HG03354 (cell line): ENCODE results near the gene NT5DC1.
"Not testable (repeated sequence)": the region's sequence is repeated elsewhere in the genome, so short reads cannot be mapped to it uniquely, and the experiment has no call there.

Experiments used
- ATAC-seq: cut with Tn5 transposase; IDR thresholded peaks from one replicate; pipeline ENCODE4 v1.9.1; 2021; ENCODE audit warnings: mild to moderate bottlenecking; ENCODE audit not compliant: unreplicated experiment, poor library complexity, severe bottlenecking

NT5DC1 gene

DNA sequence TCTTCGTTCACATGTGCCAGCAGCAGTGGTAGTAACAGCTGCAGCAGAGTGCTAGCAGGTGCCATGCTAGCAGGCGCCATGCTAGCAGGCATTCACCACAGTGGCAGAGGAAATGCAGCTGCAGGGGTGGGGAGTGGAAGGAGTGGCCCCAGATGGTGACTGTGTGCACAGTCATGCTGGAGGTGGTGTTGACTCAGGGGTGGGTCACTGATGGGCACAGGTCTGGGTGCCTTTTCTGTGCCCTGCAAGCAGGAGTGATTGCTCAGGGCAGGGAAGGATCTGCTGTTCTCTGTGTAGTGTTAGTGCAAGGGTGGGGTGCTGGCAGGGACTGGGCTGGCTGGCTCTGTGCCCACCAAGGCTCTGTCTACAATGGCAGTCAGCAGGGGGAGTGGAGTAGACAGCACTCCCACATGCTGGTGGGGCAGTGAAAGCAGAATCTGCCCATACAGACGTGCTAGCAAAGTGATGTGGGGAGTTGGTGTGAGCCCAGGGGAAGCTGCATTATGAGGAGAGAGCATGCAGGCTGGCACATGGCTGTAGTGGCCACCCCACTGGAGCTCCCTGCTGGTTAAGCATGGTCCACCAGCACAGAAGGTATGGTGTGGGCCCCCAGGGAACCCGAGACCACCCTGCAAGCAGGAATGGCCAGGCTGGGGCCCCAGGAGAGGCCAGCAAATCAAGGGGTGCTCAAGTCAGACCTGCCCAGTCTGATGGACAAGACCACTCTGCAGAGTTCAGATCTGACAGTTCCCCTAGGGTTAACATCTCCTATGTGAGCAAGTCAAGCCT lies 164.6 kb downstream of the NT5DC1 start:
- ATAC-seq = no peak

DNA sequence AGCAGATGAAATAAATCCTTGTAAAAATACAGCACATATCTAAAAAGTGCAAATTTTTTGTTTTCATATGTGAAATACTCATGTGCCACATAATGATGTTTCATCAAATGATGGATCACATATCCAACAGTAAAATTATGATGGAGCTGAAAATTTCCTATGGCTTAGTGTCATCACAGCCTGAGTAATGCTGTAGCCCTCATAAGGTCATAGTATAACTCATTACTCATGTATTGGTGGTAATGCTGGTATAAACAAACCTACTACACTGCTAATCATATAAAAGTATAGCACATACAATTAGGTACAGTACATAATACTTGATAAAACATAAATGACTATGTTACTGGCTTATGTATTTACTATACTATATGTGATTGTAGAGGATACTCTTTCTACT lies 166.2 kb downstream of the NT5DC1 start:
- no peak for ATAC-seq

DNA sequence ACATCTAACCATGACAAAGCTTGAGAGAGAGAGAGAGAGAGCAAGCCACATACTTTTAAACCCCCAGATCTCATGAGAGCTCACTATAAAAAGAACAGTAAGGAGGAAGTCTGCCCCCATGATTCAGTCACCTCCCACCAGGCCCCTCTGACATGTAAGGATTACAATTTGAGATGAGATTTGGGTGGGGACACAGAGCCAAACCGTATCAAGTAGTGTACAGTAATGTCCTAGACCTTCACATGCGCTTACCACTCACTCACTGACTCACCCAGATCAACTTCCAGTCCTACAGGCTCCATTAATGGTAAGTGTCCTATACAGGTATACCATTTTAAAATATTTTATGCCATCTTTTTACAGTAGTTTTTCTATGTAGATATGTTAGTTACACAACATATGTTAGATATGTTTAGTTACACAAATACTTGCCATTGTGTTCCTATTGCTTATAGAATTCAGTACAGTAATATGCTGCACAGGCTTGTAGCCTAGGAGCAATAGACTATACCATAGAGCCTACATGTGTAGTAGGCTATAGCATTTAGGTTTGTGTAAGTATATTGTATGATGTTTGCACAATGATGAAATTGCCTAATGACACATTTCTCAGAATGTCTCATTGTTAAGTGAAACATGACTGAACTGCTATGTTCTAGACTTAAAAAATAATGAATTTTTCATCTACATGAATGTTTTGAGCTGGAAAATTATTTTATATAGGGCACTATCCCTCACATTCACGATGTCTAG lies 167.4 kb downstream of the NT5DC1 start:
- ATAC-seq = peak; percentile 13

DNA sequence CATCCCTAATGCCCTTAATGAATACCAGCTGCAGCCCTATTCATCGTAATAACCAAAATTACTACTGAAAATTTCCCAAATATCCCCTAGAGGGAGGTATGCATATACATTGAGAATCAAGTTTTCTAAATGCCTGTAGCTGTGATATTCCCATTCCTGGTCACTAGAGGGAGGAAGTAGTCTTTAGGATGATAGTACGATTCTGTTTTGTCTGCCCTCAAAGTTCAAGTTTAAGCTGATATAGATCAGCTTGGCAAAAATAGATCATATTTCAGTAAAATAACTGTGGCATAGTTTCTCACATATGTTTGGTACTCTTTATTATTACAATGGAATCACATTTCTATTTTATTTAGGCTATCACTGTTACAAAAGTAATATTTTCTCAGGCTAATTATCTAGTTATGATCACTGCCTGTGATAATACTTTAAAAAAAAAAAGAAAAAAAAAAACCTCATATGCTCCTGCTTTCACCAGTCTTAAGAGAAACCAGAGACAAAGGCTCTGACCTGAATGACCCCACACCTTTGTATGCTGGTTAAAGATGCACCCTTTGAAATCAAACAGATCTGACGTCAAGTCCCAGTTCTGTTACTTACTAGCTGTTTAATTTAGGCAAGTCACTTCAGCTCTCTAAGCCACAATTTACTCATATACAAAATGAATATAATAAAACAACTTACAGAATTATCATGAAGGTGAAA lies 168.1 kb downstream of the NT5DC1 start:
- ATAC-seq = peak; percentile 93

DNA sequence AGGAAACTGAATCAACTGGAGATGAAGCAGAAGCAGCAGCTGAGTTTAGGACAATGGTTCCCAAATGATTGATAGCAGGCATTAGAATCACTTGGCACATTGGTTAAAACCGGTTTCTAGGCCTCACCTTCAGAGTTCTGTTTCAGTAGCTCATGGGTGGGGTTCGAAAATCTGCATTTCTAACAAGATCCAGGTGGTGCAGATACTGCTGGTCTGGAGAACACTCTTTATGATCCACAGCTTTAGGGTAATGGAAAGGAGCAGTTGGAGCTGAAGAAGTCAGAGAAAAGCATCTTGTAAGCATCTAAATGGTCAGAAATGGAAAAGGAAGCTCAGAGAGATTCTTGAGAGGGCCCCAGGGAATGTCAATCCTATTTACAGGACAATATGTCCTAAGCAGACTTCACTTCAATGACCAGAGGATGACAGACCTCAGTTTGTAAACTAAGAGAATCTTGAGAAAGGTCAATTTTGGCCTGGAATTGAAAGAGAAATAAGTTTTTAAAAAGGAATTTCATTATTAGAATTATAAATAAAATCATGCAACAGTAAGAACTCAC lies 170.6 kb downstream of the NT5DC1 start:
- ATAC-seq = no peak

DNA sequence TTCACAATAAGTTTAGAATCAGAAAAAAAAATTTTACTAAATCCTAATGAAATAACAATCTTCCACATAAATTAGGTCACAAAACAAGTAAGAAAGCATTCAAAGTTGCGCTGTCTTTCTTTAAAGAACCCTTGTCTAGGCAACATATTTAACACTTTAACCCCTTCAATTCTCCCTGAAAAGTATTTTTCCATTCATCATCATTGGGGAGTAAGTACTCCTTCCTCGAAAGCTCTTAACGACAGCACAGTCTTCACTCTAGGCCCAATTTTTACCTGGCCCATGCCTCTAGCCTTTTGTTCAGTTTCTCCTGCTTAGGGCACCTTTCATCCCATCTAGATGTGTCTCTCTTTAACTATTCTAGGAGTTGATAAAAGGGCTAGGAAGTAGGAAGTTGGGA lies 176.5 kb downstream of the NT5DC1 start:
- no peak for ATAC-seq

DNA sequence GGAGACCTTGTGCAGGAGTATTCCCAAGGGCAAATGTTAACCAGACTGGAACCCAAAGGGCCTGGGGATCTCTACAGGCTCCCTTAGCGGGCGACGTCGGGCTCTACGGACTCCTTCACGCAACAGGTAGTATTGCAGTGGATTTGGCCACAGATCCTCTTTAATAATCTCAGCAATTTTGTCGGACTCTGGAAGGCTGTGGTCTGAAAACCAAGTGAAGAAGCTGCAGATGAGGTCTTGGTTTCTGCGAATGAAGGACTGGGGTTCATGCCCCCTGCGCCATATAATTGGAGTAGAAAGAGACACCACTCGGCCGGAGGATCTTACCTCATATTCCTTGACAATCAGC lies 177.8 kb downstream of the NT5DC1 start:
- ATAC-seq = no peak

DNA sequence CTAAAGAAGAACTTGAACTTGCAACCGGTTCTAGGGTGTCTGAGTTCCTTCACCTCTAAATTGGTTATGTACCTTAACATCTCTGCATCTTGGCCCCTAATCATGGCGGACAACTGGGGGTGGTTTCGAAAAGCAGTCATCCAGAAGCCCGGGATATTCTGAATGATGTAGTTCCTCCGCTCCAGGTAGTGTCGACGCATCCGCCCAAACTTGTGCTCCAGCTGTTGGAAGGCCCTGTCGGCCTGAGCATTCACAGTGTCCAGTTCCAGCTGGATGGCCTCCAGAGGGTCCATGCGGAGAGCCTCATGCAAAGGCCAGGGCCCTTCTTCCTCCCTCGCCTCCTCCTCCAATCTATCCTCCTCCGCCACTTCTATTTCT lies 178.2 kb downstream of the NT5DC1 start:
- ATAC-seq = no peak

DNA sequence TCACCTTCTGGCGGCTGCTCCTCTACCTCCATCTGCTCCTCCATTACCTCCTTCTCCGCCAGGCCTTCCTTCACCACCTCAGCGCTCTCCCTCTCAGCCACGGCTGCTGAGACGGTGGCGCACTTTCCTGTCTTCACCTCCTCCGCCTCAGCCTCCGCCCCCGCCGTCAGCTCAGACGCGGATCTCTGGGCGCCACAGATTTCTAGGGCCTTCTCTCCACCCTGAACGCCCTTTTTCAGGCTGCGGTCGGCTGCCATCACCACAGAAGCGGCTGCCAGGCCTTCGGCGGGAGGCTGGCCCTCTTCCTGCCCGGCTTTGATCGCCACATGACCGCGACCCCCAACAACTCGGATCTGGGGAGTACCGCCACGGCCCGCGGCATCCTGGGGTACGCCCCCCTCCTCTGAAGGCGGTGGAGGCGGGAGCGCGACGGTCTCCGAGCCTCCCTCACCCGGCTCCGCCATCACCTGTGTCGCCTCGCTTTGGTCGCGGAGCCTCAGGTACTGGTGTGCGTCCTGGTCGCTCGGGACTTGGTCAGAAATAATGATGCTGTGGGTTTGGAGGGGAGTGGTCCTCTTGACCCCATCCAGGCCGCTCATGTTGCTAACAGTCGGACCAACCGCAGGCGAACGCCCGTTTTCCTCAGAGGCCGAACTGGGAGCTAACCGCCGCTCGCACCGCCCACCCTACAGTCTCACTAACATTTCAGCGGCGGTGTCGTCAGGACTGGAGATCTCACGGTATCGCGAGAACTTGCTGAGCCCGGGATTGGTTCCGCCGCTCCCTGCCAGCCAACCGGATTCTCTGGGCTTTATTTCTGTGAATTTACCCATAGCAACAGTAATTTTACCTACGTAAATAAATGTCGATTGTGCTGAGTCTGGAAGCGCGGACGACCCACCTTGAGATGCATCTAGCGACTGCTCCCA lies 178.8 kb downstream of the NT5DC1 start, which contains the start of gene TSPYL1:
Gene TSPYL1 (minus strand): TSS at position 699 of the 929 bp plus-strand sequence. CDS start 100 bp downstream, at position 599.
- ATAC-seq = peak; percentile 96

DNA sequence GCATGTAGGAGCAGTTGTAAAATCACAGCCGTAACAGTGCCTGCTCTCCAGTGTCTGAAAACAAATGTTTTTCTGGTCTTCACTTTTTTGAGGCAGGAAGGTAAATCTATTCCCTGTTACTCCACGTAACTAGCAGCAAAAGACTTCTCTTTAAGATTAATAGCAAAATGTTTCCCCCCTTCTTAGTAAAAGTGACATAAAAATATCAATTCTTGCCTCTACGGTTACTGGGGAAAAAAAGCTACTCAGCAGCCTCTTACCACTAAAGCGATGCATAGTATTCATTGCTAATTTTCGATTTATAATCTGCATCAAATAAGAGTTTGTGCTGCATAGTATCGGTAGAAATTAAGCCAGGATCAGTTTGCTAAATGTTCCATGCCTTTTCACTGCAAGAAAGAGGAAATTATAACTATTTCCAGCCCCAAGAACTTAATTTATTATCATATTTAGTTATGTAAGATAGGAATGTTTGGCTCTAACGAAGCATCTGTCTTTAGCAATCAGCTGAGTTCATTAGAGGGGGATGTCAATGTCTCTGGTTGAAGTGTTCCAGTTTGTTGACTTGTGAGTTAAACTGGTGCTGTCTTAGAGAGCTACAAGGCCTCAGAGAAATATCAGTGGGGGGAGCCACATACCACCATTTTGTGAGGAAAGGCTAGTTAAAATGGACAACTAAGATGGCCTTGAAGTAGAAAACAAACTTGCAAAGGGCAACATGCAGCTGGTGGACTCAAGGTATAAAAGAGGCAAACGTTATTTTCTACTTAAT lies 179.7 kb downstream of the NT5DC1 start:
- ATAC-seq = no peak

DNA sequence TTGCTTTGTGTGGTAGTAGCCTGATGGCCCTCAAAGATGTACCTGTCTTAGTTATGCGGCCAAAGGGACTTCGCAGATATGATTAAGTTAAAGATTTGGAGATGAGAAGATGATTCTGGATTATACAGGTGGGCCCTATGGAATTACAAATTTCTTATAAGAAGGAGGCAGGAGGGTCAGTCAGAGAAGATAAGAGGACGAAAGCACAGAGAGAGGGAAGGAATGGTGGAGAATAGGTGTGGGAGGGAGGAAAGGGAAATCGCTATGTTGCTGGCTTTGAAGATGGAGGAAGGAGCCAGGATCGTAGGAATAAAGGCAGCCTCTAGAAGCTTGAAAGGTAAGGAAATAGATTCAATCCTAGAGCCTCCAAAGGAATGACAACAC lies 180.3 kb downstream of the NT5DC1 start:
- ATAC-seq = no peak

DNA sequence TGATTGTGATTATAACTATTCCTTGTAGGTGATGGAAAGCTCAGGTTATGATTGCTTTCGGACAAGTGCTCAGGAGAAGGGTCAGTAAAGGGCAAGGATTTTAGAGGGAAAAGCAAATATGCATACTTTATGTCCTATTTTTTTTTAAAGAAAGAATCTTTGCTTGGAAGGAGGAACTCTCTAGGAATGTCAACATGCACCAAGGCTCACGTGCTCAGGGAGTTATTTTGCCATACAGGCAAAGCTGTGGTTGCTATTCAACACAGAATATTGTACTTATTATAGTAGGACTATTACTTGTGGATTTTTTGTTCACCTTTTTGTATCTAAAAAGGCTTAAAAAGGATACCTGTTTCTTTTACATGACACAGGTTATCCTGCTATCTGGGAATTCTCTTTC lies 182.0 kb downstream of the NT5DC1 start:
- no peak for ATAC-seq

DNA sequence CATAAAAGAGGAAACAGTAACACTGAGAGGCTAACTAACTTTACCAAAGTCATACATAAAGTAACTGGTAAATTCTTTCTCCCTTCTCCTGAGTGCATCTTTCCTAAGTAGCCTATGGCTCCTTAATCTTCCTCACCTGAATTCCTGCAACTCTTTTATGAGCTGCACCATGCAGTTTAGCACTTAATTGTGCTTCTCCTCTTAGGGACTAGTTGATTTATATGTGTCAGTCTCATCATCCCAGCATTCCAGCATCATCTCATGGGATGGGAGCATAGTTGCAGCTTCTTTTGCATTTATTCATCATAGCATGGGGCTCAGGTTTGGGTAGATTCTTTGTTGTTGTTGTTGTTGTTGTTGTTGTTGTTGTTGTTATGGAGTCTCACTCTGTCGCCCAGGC lies 182.5 kb downstream of the NT5DC1 start:
- no peak for ATAC-seq

DNA sequence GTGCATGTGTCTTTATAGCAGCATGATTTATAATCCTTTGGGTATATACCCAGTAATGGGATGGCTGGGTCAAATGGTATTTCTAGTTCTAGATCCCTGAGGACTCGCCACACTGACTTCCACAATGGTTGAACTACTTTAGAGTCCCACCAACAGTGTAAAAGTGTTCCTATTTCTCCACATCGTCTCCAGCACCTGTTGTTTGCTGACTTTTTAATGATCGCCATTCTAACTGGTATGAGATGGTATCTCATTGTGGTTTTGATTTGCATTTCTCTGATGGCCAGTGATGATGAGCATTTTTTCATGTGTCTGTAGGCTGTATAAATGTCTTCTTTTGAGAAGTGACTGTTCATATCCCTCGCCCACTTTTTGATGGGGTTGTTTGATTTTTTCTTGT lies 184.3 kb downstream of the NT5DC1 start:
- not testable (repeated sequence) for ATAC-seq

DNA sequence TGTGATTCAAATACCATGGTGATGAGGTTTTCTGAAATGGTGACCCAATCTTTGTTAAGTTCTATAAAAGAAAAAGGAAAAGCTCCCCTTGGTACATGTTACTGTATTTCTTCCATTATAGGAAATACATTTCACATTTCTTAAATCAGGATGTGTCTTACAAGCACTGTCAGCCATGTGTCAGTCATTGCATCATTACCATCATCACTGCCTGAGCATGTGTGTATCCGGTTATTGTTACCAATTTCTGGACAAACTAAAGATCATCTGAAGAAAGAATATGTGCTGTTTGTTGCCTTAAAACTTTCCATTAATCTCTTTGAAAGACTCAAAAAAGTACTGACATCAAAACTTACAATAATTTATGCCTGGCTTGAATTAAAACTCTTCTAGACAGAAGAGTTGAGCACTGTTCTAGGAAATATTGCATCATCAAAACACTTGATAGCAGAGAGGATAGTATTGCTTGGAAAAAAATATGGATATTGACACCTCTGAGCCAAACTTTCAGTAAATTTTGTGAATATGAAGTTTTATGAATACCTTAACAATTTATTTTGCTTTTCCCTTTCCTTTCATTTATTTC lies 186.2 kb downstream of the NT5DC1 start:
- ATAC-seq = no peak

DNA sequence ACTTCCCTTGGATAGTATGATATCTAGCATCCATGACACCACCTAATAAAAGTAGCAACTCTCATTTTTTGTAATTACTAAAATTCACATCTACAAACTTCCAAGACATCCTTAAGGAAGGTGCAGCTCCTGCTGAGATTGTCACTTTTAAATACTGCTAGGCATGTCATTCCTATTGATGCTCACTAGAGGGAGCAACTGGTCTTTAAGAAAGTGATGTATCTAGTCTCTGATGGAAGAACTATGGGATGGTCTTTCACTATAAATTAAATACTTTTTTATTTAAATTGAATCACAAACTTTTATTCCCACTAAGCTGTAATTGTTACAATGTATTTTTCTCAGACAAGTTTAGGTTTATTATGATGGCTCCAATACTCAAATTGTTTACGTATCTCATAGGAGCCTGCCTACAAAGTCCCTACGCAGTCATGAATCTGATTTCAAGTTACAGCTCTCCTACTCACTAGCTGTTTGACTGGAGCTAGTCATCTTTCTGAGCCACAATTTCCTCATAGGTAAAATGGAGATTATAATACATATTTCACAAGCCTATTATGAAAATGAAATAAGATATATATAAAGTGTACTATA lies 187.1 kb downstream of the NT5DC1 start:
- ATAC-seq = peak; percentile 76

DNA sequence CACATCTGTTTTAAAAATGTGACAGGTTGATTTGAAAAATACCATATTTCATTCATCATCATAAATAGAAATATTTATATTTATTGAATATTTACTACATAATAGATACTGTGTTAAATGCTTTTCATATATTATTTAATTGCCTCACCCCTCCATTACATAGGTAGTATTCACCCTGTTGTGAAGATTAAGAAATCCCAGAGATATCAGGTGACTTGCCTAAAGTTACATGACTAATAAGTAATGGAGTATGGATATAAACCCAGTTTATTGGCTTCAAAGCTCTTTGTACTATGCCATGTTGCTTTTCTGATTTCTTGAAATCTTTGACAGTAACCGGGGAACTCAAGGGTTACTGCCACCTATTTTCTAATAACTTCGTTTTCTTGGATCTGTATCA lies 189.2 kb downstream of the NT5DC1 start:
- ATAC-seq = no peak

DNA sequence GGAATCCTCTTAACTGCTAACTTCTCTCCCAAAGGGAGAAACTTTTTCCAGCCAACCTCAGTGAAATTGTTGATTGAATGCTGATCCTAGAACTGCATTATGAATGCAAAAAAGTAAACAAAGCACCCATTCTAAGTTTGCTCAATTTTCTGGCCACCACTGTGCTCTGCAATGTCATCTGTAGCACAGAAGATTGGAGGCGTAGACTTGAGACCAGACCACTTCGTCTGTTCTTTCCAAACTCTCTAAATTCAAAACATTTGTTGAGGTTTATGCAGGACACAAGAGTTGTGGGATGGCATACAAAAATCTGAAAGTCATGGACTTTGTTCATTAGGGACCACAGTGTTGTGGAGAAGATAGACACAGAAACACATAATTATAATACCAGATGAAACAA lies 190.1 kb downstream of the NT5DC1 start:
- no peak for ATAC-seq
